ENCODE measurements around the gene MZF1.

DNA sequence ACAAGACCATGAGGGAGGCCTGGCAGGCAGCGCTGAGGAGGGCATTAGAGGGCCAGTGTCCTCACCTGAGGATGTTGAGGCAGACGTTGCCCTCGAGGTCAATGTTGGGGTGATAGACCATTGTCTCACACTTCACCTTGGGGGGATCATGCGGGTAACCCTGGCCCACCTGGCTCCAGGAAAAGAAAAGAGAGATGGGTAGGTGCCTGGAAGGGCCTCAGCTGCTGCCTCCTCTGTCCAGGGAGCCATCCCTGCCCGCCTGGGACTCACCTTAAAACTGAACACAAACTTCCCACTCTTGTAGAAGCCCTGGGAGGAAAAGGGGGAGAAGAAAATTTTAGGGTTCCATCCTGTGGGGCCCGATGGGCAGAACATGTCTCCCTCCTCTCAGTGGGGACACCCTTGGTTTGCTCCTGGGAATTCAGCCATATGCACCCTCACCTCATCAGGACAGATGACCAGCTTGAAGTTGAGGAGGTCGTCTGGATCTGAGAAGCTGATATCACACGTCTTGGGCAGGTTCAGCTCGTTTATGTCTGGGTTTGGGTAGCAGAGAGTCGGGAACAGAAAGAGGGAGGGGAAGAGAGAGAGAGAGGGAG lies 16.4 kb downstream of the MZF1 start:
- TF ChIP-seq POLR2A (IDR thresholded peaks at IDR 0.05) = no peak
- TF ChIP-seq, protein P1, sequence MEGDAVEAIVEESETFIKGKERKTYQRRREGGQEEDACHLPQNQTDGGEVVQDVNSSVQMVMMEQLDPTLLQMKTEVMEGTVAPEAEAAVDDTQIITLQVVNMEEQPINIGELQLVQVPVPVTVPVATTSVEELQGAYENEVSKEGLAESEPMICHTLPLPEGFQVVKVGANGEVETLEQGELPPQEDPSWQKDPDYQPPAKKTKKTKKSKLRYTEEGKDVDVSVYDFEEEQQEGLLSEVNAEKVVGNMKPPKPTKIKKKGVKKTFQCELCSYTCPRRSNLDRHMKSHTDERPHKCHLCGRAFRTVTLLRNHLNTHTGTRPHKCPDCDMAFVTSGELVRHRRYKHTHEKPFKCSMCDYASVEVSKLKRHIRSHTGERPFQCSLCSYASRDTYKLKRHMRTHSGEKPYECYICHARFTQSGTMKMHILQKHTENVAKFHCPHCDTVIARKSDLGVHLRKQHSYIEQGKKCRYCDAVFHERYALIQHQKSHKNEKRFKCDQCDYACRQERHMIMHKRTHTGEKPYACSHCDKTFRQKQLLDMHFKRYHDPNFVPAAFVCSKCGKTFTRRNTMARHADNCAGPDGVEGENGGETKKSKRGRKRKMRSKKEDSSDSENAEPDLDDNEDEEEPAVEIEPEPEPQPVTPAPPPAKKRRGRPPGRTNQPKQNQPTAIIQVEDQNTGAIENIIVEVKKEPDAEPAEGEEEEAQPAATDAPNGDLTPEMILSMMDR (IDR thresholded peaks at IDR 0.05 in 4 of 5, conservative IDR thresholded peaks at IDR 0.05 in 1 of 5) = no peak

All from gastrocnemius medialis (tissue), 4 donors.